Osteoblast (primary cell): ENCODE results near the gene TRNP1. TPM values are rescaled to one million over a fixed set of nuclear protein-coding genes. Genes with fewer than 3 reads are reported as not detected.
"Not testable (repeated sequence)": the region's sequence is repeated elsewhere in the genome, so short reads cannot be mapped to it uniquely, and the experiment has no call there.

ENCODE experiments used
- DNase-seq: peaks from one replicate; pipeline ENCODE4 v3.0.0; 2011; ENCODE audit warnings: low spot score, mixed read lengths; ENCODE audit not compliant: insufficient read length; ENCODE audit errors: missing footprints
- H2AFZ ChIP-seq: 2 replicates; pipeline ENCODE4 v1.6.0; 2011; ENCODE audit warnings: mild to moderate bottlenecking, low read length
- H3K27ac ChIP-seq: 2 replicates; pipeline ENCODE4 v1.5.1; 2011; ENCODE audit warnings: mild to moderate bottlenecking, low read depth, low read length, moderate library complexity
- H3K27me3 ChIP-seq: 2 replicates; pipeline ENCODE4 v1.6.0; 2012; ENCODE audit warnings: mild to moderate bottlenecking, control low read depth, inconsistent platforms, low read length, moderate library complexity; ENCODE audit not compliant: insufficient read depth
- H3K36me3 ChIP-seq: 2 replicates; pipeline ENCODE4 v1.5.1; 2011; ENCODE audit warnings: mild to moderate bottlenecking, low read length, control low read depth, moderate library complexity; ENCODE audit not compliant: insufficient read depth
- H3K4me1 ChIP-seq: 2 replicates; pipeline ENCODE4 v1.5.1; 2011; ENCODE audit warnings: mild to moderate bottlenecking, low read length, control low read depth, moderate library complexity; ENCODE audit not compliant: insufficient read depth
- H3K4me2 ChIP-seq: 2 replicates; pipeline ENCODE4 v1.6.0; 2011; ENCODE audit warnings: mild to moderate bottlenecking, low read length; ENCODE audit not compliant: insufficient read depth
- H3K4me3 ChIP-seq: fragments of 200-600 bp; sonication (generic); 3 replicates; pipeline ENCODE4 v1.5.1; 2012; ENCODE audit warnings: mild to moderate bottlenecking, low read length, inconsistent platforms; ENCODE audit not compliant: insufficient read depth
- H3K79me2 ChIP-seq: 2 replicates; pipeline ENCODE4 v1.6.0; 2012; ENCODE audit warnings: mild to moderate bottlenecking, low read length, control low read depth, inconsistent platforms; ENCODE audit not compliant: insufficient read depth
- H3K9me3 ChIP-seq: 2 replicates; pipeline ENCODE4 v1.5.1; 2011; ENCODE audit warnings: low read depth, low read length, control low read depth
- H4K20me1 ChIP-seq: 2 replicates; pipeline ENCODE4 v1.6.0; 2012; ENCODE audit warnings: mild to moderate bottlenecking, low read length, control low read depth; ENCODE audit not compliant: insufficient read depth
- total RNA-seq: library from RNA; depleted of rRNA; stranded (reverse); fragments of >200 nt; gene quantifications from 2 replicates; pipeline ENCODE4 v1.2.3, GENCODE V29; 2012
- TF ChIP-seq, protein P1 (sequence below): IDR thresholded peaks from 2 replicates; pipeline ENCODE4 v1.5.1; 2011; ENCODE audit warnings: mild to moderate bottlenecking, low read depth, low read length, moderate library complexity; ENCODE audit errors: extremely low read depth

The TRNP1 gene, protein sequence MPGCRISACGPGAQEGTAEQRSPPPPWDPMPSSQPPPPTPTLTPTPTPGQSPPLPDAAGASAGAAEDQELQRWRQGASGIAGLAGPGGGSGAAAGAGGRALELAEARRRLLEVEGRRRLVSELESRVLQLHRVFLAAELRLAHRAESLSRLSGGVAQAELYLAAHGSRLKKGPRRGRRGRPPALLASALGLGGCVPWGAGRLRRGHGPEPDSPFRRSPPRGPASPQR
- total RNA-seq = 6.5 TPM in 2 replicates

DNA sequence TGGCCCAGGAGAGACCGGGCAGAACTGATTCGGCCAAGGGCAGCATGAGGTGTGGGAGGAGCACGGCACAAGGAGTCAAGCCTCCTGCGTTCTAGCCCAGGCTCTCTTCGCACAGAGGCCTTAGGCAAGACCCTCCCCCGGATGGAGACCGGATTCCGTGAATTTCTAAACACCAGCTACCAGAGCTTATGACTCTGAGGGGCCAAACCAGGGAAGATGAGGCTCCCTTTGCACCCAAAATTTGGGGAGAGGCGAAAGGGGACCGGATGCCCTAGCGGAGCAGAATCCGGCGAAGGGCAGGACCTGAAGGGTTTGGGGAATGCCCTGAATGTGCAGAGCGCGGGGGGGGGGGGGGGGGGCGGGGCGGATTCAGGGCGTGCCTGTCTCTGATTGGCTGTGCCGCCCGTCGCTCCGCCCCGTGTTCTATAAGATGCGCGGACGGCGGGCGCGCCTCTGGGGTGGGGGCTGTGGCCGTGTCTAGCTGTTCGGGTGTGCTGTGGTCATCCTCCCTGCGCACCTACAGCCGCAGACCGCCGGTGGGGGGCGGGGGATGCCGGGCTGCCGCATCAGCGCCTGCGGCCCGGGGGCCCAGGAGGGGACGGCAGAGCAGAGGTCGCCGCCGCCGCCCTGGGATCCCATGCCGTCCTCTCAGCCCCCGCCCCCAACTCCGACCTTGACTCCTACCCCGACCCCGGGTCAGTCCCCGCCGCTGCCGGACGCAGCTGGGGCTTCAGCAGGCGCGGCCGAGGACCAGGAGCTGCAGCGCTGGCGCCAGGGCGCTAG is at the start of gene TRNP1:
Gene TRNP1, plus strand, starts transcription at position 456 of the 783 bp plus-strand sequence. Its CDS starts 95 bp downstream, at position 551.
- peak within 1 kb of the TSS; percentile 70 for H2AFZ ChIP-seq
- peak within 1 kb of the TSS; percentile 76 for H3K4me3 ChIP-seq
- H3K9me3 ChIP-seq = no peaks in the 10 kb centered on the region
- H4K20me1 ChIP-seq = no peaks in the 10 kb centered on the region
- H3K36me3 ChIP-seq = no peaks in the 10 kb centered on the region
- H3K4me1 ChIP-seq = peaks cover 19% of the 10 kb centered on the region
- peaks cover 6% of the 10 kb centered on the region for H3K27me3 ChIP-seq
- H3K27ac ChIP-seq = no peak within 1 kb of the TSS
- TF ChIP-seq, protein P1, sequence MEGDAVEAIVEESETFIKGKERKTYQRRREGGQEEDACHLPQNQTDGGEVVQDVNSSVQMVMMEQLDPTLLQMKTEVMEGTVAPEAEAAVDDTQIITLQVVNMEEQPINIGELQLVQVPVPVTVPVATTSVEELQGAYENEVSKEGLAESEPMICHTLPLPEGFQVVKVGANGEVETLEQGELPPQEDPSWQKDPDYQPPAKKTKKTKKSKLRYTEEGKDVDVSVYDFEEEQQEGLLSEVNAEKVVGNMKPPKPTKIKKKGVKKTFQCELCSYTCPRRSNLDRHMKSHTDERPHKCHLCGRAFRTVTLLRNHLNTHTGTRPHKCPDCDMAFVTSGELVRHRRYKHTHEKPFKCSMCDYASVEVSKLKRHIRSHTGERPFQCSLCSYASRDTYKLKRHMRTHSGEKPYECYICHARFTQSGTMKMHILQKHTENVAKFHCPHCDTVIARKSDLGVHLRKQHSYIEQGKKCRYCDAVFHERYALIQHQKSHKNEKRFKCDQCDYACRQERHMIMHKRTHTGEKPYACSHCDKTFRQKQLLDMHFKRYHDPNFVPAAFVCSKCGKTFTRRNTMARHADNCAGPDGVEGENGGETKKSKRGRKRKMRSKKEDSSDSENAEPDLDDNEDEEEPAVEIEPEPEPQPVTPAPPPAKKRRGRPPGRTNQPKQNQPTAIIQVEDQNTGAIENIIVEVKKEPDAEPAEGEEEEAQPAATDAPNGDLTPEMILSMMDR = no peak
- H3K4me2 ChIP-seq = peak within 1 kb of the TSS; percentile 84
- DNase-seq = peak; percentile 100
- peaks cover 5% of the 10 kb centered on the region for H3K79me2 ChIP-seq

DNA sequence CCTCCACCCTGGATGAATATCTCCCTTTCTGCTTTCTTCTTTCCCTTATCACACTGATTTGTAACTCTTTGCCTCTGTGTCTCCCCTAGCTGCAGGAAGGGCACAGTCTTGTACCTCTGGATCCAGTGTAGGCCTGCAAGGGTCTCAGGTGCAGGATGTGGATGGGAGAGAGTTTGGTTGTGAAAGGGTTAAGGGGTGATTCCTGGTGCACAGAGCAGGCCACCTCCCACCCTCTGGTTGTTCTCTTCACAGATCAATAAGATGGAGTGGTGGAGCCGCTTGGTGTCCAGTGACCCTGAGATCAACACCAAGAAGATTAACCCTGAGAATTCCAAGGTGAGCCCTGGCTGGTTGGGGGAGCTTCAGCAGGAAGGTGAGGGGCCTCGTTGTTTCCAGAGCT is 48.4 kb upstream of the TRNP1 start:
- Histone ChIP-seq H3K27me3 (no peaks in the 10 kb centered on the region), H3K4me3 (no peak overlapping the region), H3K4me1 (no peaks in the 10 kb centered on the region), H3K27ac (no peak overlapping the region), H3K36me3 (peaks cover 54% of the 10 kb centered on the region), H4K20me1 (no peaks in the 10 kb centered on the region), H2AFZ (no peak overlapping the region), H3K4me2 (no peak overlapping the region), H3K9me3 (no peaks in the 10 kb centered on the region), H3K79me2 (peaks cover 5% of the 10 kb centered on the region)
- TF ChIP-seq, protein P1 = no peak
- no peak for DNase-seq

DNA sequence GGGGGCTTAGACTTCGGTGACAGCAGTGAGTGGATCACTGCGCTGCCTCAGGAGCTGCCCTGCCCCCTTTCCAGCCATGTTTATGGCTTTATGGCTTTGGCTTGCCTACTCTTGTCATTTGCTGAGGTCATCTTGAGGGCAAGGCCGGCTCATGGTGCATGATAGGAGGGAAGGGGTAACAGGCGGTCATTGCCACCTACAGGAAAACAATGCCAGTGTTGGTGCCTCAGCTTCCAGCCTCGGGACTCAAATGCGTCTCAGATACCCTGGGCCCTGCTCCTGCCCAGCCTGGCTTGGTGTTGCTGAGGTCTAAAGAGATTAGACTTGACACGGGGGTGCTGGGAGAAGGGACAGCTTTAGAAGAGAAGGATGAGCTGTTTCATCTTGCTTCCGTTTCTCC is 47.8 kb upstream of the TRNP1 start:
- Histone ChIP-seq H3K4me2 (no peak overlapping the region), H4K20me1 (no peaks in the 10 kb centered on the region), H3K27me3 (no peaks in the 10 kb centered on the region), H3K4me3 (no peak overlapping the region), H3K4me1 (no peaks in the 10 kb centered on the region), H3K9me3 (no peaks in the 10 kb centered on the region), H3K27ac (no peak overlapping the region), H3K36me3 (peaks cover 54% of the 10 kb centered on the region), H3K79me2 (peaks cover 5% of the 10 kb centered on the region), H2AFZ (no peak overlapping the region)
- TF ChIP-seq, protein P1 = no peak
- DNase-seq = no peak

DNA sequence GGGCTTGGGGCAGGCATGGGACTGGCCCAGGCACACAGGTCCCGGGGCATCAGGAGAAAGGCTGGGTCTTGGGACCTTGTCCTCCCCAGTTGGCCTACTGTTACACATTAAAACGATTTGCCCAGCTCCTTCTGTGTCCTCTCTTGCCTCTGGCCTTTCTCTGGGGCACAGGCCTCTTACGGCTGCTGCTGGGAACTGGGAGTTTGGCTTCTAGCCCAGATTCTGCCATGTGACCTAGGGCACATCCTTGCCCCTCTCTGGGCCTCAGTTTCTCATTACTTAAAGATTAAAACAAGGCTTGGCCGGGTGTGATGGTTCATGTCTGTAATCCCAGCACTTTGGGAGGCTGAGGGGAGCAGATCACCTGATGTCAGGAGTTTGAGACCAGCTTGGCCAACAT is 47.2 kb upstream of the TRNP1 start:
- Histone ChIP-seq H3K36me3 (peaks cover 52% of the 10 kb centered on the region), H3K4me1 (no peaks in the 10 kb centered on the region), H4K20me1 (no peaks in the 10 kb centered on the region), H3K79me2 (peaks cover 2% of the 10 kb centered on the region), H3K27ac (no peak overlapping the region), H3K27me3 (no peaks in the 10 kb centered on the region), H2AFZ (no peak overlapping the region), H3K9me3 (no peaks in the 10 kb centered on the region), H3K4me2 (no peak overlapping the region), H3K4me3 (no peak overlapping the region)
- TF ChIP-seq, protein P1 = no peak
- no peak for DNase-seq

DNA sequence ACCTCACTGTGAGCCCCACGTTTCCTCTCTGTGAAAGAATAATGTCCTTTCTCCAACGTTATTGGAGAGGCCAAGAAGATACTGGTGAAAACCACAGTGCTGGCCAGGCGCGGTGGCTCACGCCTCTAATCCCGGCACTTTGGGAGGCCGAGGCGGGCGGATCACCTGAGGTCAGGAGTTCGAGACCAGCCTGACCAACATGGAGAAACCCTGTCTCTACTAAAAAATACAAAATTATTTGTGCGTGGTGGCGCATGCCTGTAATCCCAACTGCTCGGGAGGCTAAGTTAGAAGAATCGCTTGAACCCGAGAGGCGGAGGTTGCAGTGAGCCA is 44.8 kb upstream of the TRNP1 start:
- peaks cover 30% of the 10 kb centered on the region for H3K36me3 ChIP-seq
- not testable (repeated sequence) for H3K4me2 ChIP-seq, H3K27me3 ChIP-seq, H3K9me3 ChIP-seq, H3K4me1 ChIP-seq, H3K79me2 ChIP-seq, DNase-seq, H4K20me1 ChIP-seq, H3K4me3 ChIP-seq, H3K27ac ChIP-seq, H2AFZ ChIP-seq
